ENCODE measurements around the gene PARK7.
A peak's percentile ranks its signal among the peaks of the same experiment; 100 is the strongest.
"Not testable (repeated sequence)": the region's sequence is repeated elsewhere in the genome, so short reads cannot be mapped to it uniquely, and the experiment has no call there.

The PARK7 gene

DNA sequence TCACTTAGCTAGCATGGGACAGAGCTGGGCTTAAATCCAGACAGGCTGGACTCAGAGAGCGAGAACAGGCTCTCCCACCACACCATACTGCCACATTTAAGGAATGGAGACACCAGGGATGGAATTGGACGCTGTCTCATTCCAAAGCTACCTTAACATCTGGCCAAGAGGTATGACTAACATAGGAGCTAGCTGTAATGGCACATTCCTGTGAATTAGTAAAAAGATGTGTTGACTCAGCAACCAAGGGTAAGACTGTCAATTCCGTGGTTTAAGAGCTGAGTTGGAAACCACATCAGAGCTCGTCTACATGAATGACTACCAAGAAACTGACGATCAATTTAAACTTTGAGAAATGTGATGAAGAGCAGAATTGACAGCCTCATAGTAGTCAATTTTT, 12.6 kb upstream of the PARK7 start:
- DNase-seq = no peak

DNA sequence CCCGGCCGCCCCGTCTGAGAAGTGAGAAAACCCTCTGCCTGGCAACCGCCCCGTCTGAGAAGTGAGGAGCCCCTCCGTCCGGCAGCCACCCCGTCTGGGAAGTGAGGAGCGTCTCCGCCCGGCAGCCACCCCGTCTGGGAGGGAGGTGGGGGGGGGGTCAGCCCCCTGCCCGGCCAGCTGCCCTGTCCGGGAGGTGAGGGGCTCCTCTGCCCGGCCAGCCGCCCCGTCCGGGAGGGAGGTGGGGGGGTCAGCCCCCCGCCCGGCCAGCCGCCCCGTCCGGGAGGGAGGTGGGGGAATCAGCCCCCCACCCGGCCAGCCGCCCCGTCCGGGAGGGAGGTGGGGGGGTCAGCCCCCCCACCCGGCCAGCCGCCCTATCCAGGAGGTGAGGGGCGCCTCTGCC, 8.7 kb upstream of the PARK7 start:
- not testable (repeated sequence) for DNase-seq

DNA sequence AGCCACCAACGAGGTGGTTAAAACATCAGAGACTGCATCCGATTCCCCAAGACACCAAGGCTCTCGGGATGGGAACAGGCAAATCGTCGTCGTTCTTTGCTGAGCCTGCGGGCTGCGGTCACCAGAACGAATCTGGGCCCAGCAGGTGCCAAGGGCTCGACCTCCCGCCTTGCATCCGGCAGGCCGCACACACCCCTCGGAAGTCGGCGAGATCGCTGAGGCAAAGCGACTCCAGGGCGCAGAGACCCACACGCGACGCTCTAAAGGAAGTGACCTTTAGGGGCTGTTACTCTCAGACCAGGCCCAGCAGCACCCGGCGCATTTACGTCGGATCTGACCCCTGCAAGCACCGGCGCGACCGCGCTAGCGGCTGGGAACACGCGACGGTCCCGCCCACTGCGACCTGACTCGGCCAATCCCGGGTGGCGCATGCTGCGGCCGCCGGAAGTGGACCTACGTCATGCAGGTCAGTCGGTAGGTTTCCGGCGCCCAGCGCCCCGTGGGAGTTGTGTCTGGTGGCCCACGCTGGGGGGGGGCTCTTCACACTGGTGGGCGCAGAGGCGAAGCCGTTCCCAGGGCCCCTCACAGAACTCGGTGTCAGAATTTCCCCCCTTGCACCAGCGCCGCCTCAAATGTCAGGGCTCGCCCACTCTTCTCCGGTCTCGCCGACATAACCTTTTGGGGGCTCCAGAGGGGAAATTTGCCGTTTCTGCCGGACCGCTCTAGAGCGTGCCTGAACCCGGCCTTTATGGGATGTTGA, 7.5 kb upstream of the PARK7 start:
- peak; percentile 97 for DNase-seq

GRCh38 chr1:7954683-7955082, 6.8 kb upstream of the PARK7 start:
- DNase-seq = no peak

DNA sequence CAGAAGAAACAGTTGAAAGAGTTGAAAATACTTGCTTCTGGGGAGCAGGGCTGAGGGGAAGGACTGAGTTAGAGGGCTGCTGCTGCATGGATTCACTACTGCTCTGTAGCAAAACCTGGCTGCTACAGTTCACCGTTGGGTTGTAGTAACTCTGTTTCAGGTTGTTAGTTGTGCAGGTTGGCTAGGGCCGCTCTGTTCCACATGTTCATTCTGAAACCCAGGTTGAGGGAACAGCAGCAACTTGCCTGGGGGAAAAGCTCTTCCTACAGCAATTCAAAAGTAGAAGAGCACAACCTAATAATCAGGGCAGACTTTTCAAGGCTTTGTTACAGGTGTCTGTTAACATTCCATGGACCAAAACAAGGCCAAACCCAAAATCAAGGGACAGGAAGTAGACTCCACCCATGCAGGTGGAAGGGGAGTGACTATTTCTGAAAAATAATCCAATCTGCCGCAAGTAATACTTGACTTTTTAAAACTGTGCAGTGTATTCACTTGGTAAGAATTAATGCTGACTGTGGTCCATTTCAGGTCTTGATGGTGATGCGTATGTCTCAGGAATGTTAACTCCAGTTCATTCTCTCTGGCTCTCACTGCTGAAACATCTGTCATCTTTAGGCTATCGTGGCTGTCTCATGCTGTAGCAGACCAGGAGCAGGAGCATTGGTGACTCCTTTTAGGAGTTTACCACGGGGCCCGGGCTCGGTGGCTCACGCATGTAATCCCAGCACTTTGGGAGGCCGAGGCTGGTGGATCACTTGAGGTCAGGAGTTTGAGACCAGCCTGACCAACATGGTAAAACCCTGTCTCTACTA, 5.1 kb upstream of the PARK7 start:
- DNase-seq = no peak

DNA sequence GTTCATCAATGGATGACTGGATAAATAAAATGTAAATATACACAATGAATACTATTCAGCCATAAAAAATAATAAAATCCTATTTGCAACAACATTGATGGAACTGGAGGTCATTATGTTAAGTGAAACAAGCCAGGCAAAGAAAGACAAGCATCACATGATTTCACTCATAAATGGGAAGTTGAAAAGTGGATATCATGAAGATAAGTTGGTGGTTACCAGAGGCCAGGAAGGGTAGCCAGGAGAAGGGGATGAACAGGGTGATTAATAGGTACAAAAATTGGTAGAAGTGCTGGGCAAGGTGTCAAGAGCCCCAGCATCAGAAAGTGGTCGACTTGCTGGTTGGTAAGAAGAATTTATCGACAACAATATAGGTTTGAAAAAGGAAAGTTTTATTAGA, 1.3 kb upstream of the PARK7 start:
- DNase-seq = peak; percentile 54

DNA sequence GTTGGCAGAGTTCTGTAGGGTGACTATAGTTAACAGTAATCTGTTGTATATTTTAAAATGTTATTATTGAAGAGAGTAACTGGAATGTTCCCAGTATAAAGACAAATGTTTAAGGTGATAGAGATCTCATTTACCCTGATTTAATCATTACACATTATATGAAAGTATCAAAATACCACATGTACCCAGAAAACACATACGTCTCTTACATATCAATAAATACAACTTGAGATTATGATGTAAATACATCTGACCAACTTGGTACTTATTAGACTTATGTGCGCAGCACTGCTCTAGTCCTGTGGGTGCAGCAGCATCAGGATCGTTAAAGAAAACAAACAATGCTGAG, 670 bp upstream of the PARK7 start:
- no peak for DNase-seq

DNA sequence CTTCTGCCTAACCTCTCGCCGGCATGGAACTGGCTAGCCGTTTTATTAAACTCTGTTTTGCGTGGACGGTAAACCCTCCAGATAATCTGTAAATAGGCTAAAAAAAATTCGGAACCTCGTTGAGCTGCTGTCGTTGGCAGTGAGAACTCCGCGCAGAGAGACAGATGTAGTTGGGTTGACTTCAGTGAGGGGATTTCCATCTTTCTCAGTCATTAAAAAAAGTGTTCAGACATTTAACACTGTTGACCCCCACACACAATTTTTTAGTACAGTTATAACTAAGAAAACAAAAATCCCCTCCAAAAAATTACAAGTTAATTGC, 464 bp downstream of the PARK7 start:
- DNase-seq = no peak

DNA sequence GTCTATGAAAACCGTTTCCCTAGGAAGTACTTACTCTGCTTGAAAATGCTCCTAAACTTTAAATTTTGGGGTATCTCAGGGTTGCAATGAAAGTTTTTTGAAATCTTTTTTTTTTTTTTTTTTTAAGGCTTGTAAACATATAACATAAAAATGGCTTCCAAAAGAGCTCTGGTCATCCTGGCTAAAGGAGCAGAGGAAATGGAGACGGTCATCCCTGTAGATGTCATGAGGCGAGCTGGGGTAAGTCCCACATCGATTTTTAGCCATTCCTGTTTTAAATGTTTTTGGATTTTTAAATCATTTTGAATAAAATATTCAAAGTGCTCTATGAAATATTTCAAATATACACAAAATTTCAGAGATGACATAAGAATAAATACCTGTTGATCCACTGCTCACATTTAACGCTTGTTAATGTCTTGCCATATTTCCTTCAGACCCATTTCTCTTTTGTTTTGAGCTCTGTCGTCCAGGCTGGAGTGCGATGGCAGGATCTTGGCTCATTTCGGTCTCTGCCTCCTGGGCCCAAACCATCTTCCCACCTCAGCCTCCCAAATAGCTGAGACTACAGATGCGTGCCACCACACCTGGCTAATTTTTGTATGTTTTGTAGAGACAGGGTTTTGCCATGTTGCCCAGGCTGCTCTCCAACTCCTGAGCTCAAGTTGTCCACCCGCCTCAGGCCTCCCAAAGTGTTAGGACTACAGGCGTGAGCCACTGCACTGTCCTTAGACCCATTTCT, 1.3 kb downstream of the PARK7 start:
- DNase-seq = no peak

- DNase-seq = not testable (repeated sequence)
These were observed 1.8 kb downstream of the PARK7 start for GRCh38 chr1:7963378-7963730.

DNA sequence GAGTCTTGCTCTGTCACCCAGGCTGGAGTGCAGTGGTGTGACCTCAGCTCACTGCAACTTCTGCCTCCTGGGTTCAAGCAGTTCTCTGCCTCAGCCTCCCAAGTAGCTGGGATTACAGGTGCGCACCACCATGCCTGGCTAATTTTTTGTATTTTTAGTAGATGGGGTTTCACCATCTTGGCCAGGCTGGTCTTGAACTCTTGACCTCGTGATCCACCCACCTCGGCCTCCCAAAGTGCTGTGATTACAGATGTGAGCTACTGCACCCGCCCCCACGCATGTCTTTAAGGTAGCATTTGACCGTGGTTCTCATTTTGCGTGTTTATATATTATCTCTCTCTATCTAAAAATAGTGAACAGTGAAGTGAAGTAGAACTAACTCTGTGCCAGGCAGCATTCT, 2.3 kb downstream of the PARK7 start:
- DNase-seq = not testable (repeated sequence)

- no peak for DNase-seq
These were observed 3.0 kb downstream of the PARK7 start for GRCh38 chr1:7964476-7964875.

DNA sequence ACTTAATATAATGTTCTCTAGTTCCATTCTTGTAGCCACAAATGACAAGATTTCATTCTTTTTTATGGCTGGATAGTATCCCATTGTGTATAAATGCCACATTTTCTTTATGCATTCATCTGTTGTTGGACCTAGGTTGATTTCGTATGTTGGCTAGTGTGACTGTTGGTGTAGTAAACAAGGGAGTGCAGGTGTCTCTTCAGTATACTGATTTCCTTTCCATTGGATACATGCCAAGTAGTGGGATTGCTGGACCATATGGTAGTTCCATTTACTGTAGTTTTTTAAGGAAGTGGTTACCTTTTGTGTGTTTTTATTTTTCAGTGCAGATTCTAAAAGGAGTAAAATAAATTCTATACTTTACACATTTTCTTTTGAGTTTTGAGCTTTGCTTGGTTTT, 5.7 kb downstream of the PARK7 start:
- no peak for DNase-seq

- DNase-seq = no peak
These were observed 6.1 kb downstream of the PARK7 start for GRCh38 chr1:7967651-7968050.

- DNase-seq = no peak
These were observed 8.7 kb downstream of the PARK7 start for GRCh38 chr1:7970246-7970645.

DNA sequence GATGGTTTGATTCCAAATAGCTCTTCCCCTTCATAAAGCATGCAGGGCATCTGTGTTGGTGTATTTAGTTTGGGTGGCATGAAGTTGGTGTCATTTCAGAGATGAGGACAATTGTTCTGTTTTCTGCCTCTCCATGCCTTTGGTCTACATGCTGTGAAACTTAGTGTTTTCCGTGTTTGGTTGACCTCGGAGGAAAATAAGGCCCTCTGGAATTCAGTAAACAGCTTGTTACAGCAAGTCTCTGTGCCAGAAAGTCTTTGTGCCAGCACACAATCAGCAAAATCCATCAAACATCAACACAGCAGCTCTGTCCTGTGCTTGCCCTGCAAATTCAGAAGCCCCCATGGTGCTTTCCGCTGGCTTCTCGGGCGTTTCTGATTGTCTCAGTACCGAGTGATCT, 9.5 kb downstream of the PARK7 start:
- DNase-seq = no peak

DNA sequence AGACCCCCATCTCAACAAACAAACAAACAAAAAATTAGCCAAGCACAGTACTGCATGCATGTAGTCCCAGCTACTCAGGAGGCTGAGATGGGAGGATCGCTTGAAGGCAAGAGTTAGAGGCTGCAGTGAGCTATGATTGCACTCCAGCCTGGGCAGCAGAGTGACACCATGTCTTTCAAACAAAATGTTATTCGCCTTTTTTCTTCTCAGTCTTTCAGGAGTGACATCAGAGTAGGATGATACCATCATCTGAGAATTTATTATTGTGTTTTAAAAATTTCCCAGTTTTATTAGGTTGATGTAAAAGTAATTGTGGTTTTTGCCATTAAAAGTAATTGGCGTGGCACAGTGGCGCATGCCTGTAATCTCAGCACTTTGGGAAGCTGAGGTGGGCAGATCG, 10.8 kb downstream of the PARK7 start:
- no peak for DNase-seq

- DNase-seq = no peak
These were observed 11.6 kb downstream of the PARK7 start for GRCh38 chr1:7973086-7973485.

DNA sequence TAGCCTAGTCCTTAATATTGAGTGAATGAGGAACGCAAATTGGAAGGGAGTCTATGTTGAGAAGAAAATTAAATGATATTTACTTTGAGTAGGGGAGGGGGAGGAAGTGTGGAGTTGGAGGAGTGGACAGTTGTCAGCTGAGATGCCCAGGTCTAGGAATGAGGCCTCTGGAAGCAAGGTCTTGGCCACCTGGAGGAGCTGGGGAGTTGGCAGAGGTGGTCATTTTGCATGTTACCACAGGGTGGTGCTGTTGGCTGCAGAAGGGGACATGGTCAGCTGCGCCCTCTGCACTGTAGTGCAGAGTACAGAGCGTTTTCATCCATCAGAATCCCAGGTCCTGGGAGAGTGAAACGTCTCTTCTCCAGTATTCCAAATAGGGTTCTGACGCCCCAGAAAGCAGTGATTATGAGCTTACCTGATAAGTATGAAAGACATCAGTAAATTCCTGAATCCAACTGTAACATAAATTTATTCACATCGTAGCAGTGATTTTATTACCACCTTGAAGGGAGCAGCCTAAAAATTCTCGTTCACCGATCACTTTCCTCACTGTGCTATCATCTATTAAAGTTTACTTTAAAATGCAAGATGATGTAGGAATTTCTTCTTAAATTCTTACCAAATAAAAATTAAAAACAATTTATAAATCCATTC, 13.8 kb downstream of the PARK7 start:
- peak; percentile 76 for DNase-seq

- DNase-seq = no peak
These were observed 19.5 kb downstream of the PARK7 start for GRCh38 chr1:7980984-7981383.

DNA sequence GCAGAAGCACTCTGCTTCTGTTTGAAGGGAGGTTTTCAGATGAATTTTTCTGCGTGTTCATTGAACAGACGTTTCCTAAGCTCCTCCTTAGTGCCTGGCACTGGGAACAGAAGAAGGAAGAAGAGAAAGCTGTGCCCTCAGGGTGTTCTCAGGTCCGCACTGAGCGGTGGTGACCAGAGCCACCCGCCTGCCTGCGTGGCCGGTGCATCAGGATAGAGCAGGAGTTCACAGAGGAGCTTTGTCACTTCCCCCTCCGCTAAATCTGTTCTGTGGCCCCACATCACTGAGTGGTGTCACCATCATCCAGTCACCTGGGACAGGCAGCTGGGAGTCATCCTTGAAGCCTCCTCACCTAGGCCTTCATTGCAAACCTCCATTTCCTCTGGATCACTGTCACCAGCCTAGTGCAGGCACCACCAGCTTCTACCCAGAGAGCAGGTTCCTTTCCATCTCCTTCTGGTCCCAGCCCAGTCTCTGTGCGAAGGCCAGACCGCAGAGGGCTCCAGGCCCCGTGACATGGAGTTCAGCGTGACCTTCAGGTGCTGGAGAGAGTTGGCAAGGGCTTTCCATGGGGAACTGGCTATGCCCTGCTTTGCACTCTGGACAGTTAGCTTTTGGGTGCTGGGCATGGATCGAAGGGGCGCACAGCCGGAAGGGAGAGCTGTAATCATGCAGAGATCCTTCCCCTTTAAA, 21.7 kb downstream of the PARK7 start:
- no peak for DNase-seq

DNA sequence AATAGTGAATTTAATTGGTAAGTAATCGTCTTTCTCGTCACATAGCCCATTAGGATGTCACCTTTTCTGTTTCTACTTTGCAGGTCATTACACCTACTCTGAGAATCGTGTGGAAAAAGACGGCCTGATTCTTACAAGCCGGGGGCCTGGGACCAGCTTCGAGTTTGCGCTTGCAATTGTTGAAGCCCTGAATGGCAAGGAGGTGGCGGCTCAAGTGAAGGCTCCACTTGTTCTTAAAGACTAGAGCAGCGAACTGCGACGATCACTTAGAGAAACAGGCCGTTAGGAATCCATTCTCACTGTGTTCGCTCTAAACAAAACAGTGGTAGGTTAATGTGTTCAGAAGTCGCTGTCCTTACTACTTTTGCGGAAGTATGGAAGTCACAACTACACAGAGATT, 23.3 kb downstream of the PARK7 start:
- DNase-seq = no peak

Data from OCI-M1 (cell line).